GM12878 (cell line): Measurements from ENCODE around the gene CAMK2G. TPM values are rescaled to one million over a fixed set of nuclear protein-coding genes. Genes with fewer than 3 reads are reported as not detected.

Experiments used
- ATAC-seq: fragments of 200-7000 bp; cut with Tn5 transposase; 3 replicates; pipeline ENCODE4 v1.9.1; 2020; ENCODE audit warnings: mild to moderate bottlenecking, moderate library complexity
- BruUV-seq: library from RNA; stranded (reverse); fragments of 400-500 nt; replicated peaks from 2 replicates; lab custom pipeline; 2021; lab: Mats Ljungman, UMichigan
- CTCF ChIA-PET: fragments of 300-600 bp; sonication (Branson Sonifier 250); formaldehyde crosslinking; extraction: SDS; loops from one replicate; lab custom pipeline; 2021; ENCODE audit warnings: inconsistent platforms; lab: Yijun Ruan, JAX
- POLR2A ChIA-PET: fragments of 350-600 bp; formaldehyde crosslinking; extraction: SDS; loops from one replicate; lab custom pipeline; 2021; ENCODE audit warnings: inconsistent platforms; lab: Charles Lee
- RAD21 ChIA-PET: fragments of 300-600 bp; sonication (Branson Sonifier 250); formaldehyde crosslinking; loops from one replicate; lab custom pipeline; 2023; ENCODE audit warnings: antibody characterized with exemption; ENCODE audit not compliant: unreplicated experiment; lab: Charles Lee
- SMC1A ChIA-PET: fragments of 300-600 bp; sonication (Branson Sonifier 250); formaldehyde crosslinking; loops from one replicate; lab custom pipeline; 2023; ENCODE audit not compliant: unreplicated experiment, uncharacterized antibody; lab: Charles Lee
- DNase-seq: peaks from one replicate; pipeline ENCODE4 v3.0.0-alpha.2; 2011; ENCODE audit warnings: low read depth, low spot score
- FAIRE-seq: peaks from 3 replicates; lab custom pipeline; 2011; peaks lifted over from hg19 to GRCh38; lab: Jason Lieb, UNC
- H2AFZ ChIP-seq: 2 replicates; pipeline ENCODE4 v1.6.0; 2011; ENCODE audit warnings: low read depth, low read length, control low read depth; ENCODE audit not compliant: control insufficient read depth
- H3K27ac ChIP-seq: 2 replicates; pipeline ENCODE4 v1.5.1; 2011; ENCODE audit warnings: control low read depth; ENCODE audit not compliant: control insufficient read depth, insufficient read depth
- H3K27me3 ChIP-seq, 2 experiments: replicated peaks in 1 of 2; 2 replicates each; pipeline versions ENCODE4 v1.6.0 to v1.6.1; 2011; ENCODE audit warnings: low read length in 1 of 2; ENCODE audit not compliant: control insufficient read depth in 2 of 2, insufficient read depth in 2 of 2
- H3K36me3 ChIP-seq, 2 experiments: 2 replicates each; pipeline ENCODE4 v1.5.1; 2011; ENCODE audit warnings: low read length in 1 of 2; ENCODE audit not compliant: control insufficient read depth in 2 of 2, insufficient read depth in 2 of 2
- H3K4me1 ChIP-seq: 2 replicates; pipeline ENCODE4 v1.6.1; 2011; ENCODE audit warnings: mild to moderate bottlenecking, low read length, moderate library complexity, mixed read lengths; ENCODE audit not compliant: control insufficient read depth, insufficient read depth
- H3K4me2 ChIP-seq: 2 replicates; pipeline ENCODE4 v1.6.0; 2011; ENCODE audit warnings: control low read depth; ENCODE audit not compliant: control insufficient read depth, insufficient read depth
- H3K4me3 ChIP-seq: fragments of 200-600 bp; sonication (generic); 2 replicates; pipeline ENCODE4 v1.5.1; 2016
- H3K79me2 ChIP-seq: 2 replicates; pipeline ENCODE4 v1.6.0; 2011; ENCODE audit warnings: low read length; ENCODE audit not compliant: control insufficient read depth, insufficient read depth
- H3K9ac ChIP-seq: 2 replicates; pipeline ENCODE4 v1.8.0; 2011; ENCODE audit warnings: low read length, control low read depth, mixed read lengths; ENCODE audit not compliant: control insufficient read depth, insufficient read depth
- H3K9me3 ChIP-seq: replicated peaks from 3 replicates; pipeline ENCODE4 v1.5.1; 2011; ENCODE audit warnings: mild to moderate bottlenecking, low read length; ENCODE audit not compliant: control insufficient read depth, insufficient read depth
- H4K20me1 ChIP-seq: 2 replicates; pipeline ENCODE4 v1.6.0; 2011; ENCODE audit not compliant: control insufficient read depth, insufficient read depth
- BCL11A ChIP-seq: IDR thresholded peaks from 2 replicates; pipeline ENCODE4 v1.6.1; 2011; ENCODE audit warnings: low read depth, low read length
- CBX3 ChIP-seq: fragments of 200-600 bp; sonication (generic); IDR thresholded peaks from 2 replicates; pipeline ENCODE4 v1.6.1; 2016; ENCODE audit warnings: low read depth, borderline replicate concordance
- DPF2 ChIP-seq: fragments of 450-650 bp; IDR thresholded peaks from 2 replicates; pipeline ENCODE4 v1.6.1; 2017; ENCODE audit warnings: mild to moderate bottlenecking
- GATAD2B ChIP-seq: fragments of 450-650 bp; conservative IDR thresholded peaks from 2 replicates; pipeline ENCODE4 v1.6.1; 2017; ENCODE audit warnings: low read depth, mild to moderate bottlenecking, moderate library complexity
- MTA2 ChIP-seq: fragments of 450-650 bp; IDR thresholded peaks from 2 replicates; pipeline ENCODE4 v1.6.1; 2016; ENCODE audit warnings: low read depth, mild to moderate bottlenecking, moderate library complexity
- PAX8 ChIP-seq: fragments of 450-650 bp; IDR thresholded peaks from 2 replicates; pipeline ENCODE4 v1.6.1; 2017; ENCODE audit warnings: mild to moderate bottlenecking, moderate library complexity
- PML ChIP-seq: IDR thresholded peaks from 2 replicates; pipeline ENCODE4 v1.6.1; 2012; ENCODE audit warnings: low read length, inconsistent platforms
- RCOR1 ChIP-seq: conservative IDR thresholded peaks from 2 replicates; pipeline ENCODE4 v1.6.1; 2012; ENCODE audit warnings: low read depth, low read length, improper control_type of control experiment
- SIX5 ChIP-seq: IDR thresholded peaks from 2 replicates; pipeline ENCODE4 v1.6.1; 2011; ENCODE audit warnings: mild to moderate bottlenecking, low read depth, low read length, moderate library complexity; ENCODE audit not compliant: severe bottlenecking
- TAF1 ChIP-seq: IDR thresholded peaks from 2 replicates; pipeline ENCODE4 v1.6.1; 2011; ENCODE audit warnings: mild to moderate bottlenecking, low read depth, low read length, borderline replicate concordance
- WGBS: methylation state at CpG from one replicate; pipeline ENCODE4 v1.1.6; 2016; ENCODE audit warnings: low lambda C conversion rate; ENCODE audit not compliant: insufficient replicate concordance, insufficient coverage; ENCODE audit errors: missing lambda C conversion rate; 5-methylcytosine and 5-hydroxymethylcytosine counted together
- in situ Hi-C: fragments of 300-500 bp; cut with MboI; formaldehyde crosslinking; loops from 9 replicates; pipeline ENCODE4 v1.14.3; 2018; ENCODE audit warnings: mixed read lengths
- intact Hi-C: fragments of 100-400 bp; cut with micrococcal nuclease; formaldehyde crosslinking; loops from one replicate; pipeline ENCODE4 v1.14.2; 2022; ENCODE audit not compliant: unreplicated experiment
- polyA plus RNA-seq, 11 experiments: library from polyadenylated mRNA; depleted of rRNA in 4 of 11; unstranded in 6 of 11; stranded (reverse) in 5 of 11; fragments of >200 nt; fragmentation: Nextera tagmentation in 4 of 11; fragmentation: Illumina TruSeq in 1 of 11; extraction: Ambion mirVana in 4 of 11; extraction: Trizol in 1 of 11; gene quantifications; 1 replicate in 1 of 11; 2 replicates in 10 of 11; pipeline versions ENCODE4 v1.2.1 to v1.2.3, GENCODE V29; 2011 to 2016; ENCODE audit warnings: inconsistent platforms in 2 of 11, missing spikeins in 2 of 11, low read depth in 1 of 11
- total RNA-seq, 4 experiments: library from RNA; depleted of rRNA in 3 of 4; stranded (reverse); fragments of >200 nt in 3 of 4; fragmentation: Illumina TruSeq in 1 of 4; extraction: Trizol in 1 of 4; gene quantifications; 2 replicates each; pipeline versions ENCODE4 v1.2.1 to v1.2.3, GENCODE V29; 2013 to 2021
- TF ChIP-seq, protein P1 (sequence below): fragments of 450-650 bp; IDR thresholded peaks from 2 replicates; pipeline ENCODE4 v1.6.1; 2018; ENCODE audit warnings: mild to moderate bottlenecking, low read depth, moderate library complexity; ENCODE audit not compliant: partially characterized antibody
- TF ChIP-seq, protein P2 (sequence below): fragments of 450-650 bp; IDR thresholded peaks from 2 replicates; pipeline ENCODE4 v1.6.1; 2017; ENCODE audit warnings: borderline replicate concordance
- TF ChIP-seq, protein P3 (sequence below): IDR thresholded peaks from 2 replicates; pipeline ENCODE4 v1.6.1; 2011; ENCODE audit warnings: low read depth, low read length, improper control_type of control experiment, borderline replicate concordance
- TF ChIP-seq, protein P4 (sequence below): fragments of 450-650 bp; formaldehyde crosslinking; IDR thresholded peaks from 2 replicates; pipeline ENCODE4 v1.4.0; 2022; ENCODE audit warnings: mild to moderate bottlenecking, moderate library complexity

Gene CAMK2G
- total and polyA plus RNA-seq, 10 of the 15 experiments (the other 5 are each of a cell fraction or from before 2014, with no cell fraction given): 5.5 to 24.3 (median 16.9) TPM

DNA sequence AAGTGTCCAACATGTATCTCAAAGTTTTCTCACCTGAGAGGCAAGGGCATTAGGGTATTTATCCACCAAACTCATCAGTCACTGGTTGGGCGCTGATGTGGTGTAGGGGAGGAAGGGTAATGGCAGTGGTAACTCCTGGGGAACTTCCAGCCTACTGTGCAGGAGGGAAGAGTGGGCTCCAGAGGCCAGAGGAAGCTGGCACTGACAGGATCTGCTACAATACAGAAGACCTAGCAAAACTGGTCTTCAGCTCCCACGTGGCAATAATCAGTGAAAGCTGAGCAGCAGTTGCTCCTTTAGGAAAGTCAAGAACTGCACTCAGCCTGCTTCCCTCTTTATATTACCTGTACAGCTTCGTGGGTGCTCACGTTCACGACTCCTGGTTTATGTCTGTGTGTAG is 17.2 kb upstream of the CAMK2G start:
- WGBS: 62% methylated on average over 5 of the region's 5 CpGs
- no peak for FAIRE-seq
- intact Hi-C loops: no loop called here
- no peak for TF ChIP-seq BCL11A
- TF ChIP-seq CBX3: no peak
- TF ChIP-seq, protein P1, sequence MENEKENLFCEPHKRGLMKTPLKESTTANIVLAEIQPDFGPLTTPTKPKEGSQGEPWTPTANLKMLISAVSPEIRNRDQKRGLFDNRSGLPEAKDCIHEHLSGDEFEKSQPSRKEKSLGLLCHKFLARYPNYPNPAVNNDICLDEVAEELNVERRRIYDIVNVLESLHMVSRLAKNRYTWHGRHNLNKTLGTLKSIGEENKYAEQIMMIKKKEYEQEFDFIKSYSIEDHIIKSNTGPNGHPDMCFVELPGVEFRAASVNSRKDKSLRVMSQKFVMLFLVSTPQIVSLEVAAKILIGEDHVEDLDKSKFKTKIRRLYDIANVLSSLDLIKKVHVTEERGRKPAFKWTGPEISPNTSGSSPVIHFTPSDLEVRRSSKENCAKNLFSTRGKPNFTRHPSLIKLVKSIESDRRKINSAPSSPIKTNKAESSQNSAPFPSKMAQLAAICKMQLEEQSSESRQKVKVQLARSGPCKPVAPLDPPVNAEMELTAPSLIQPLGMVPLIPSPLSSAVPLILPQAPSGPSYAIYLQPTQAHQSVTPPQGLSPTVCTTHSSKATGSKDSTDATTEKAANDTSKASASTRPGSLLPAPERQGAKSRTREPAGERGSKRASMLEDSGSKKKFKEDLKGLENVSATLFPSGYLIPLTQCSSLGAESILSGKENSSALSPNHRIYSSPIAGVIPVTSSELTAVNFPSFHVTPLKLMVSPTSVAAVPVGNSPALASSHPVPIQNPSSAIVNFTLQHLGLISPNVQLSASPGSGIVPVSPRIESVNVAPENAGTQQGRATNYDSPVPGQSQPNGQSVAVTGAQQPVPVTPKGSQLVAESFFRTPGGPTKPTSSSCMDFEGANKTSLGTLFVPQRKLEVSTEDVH: no peak
- no peak for TF ChIP-seq MTA2
- TF ChIP-seq, protein P2, sequence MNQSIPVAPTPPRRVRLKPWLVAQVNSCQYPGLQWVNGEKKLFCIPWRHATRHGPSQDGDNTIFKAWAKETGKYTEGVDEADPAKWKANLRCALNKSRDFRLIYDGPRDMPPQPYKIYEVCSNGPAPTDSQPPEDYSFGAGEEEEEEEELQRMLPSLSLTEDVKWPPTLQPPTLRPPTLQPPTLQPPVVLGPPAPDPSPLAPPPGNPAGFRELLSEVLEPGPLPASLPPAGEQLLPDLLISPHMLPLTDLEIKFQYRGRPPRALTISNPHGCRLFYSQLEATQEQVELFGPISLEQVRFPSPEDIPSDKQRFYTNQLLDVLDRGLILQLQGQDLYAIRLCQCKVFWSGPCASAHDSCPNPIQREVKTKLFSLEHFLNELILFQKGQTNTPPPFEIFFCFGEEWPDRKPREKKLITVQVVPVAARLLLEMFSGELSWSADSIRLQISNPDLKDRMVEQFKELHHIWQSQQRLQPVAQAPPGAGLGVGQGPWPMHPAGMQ: no peak
- TF ChIP-seq TAF1: no peak
- no peak for TF ChIP-seq PML
- TF ChIP-seq PAX8: no peak
- no peak for TF ChIP-seq SIX5
- no peak for TF ChIP-seq GATAD2B
- TF ChIP-seq, protein P3, sequence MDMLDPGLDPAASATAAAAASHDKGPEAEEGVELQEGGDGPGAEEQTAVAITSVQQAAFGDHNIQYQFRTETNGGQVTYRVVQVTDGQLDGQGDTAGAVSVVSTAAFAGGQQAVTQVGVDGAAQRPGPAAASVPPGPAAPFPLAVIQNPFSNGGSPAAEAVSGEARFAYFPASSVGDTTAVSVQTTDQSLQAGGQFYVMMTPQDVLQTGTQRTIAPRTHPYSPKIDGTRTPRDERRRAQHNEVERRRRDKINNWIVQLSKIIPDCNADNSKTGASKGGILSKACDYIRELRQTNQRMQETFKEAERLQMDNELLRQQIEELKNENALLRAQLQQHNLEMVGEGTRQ: no peak
- TF ChIP-seq DPF2: no peak
- no peak for TF ChIP-seq RCOR1
- TF ChIP-seq, protein P4, sequence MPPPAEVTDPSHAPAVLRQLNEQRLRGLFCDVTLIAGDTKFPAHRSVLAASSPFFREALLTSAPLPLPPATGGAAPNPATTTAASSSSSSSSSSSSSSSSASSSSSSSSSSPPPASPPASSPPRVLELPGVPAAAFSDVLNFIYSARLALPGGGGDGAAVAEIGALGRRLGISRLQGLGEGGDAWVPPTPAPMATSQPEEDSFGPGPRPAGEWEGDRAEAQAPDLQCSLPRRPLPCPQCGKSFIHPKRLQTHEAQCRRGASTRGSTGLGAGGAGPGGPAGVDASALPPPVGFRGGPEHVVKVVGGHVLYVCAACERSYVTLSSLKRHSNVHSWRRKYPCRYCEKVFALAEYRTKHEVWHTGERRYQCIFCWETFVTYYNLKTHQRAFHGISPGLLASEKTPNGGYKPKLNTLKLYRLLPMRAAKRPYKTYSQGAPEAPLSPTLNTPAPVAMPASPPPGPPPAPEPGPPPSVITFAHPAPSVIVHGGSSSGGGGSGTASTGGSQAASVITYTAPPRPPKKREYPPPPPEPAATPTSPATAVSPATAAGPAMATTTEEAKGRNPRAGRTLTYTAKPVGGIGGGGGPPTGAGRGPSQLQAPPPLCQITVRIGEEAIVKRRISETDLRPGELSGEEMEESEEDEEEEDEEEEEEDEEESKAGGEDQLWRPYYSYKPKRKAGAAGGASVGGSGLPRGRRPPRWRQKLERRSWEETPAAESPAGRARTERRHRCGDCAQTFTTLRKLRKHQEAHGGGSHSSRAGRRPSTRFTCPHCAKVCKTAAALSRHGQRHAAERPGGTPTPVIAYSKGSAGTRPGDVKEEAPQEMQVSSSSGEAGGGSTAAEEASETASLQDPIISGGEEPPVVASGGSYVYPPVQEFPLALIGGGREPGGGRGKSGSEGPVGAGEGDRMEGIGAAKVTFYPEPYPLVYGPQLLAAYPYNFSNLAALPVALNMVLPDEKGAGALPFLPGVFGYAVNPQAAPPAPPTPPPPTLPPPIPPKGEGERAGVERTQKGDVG (CRISPR knock-in tag): no peak

More for the DNA sequence above, 17.2 kb upstream of the CAMK2G start:
- Histone ChIP-seq H3K27ac (no peak overlapping the region), H3K27me3 (no peaks in the 10 kb centered on the region), H3K4me1 (peaks cover 6% of the 10 kb centered on the region), H3K9ac (no peak overlapping the region), H3K9me3 (no peaks in the 10 kb centered on the region), H3K4me2 (no peak overlapping the region), H4K20me1 (no peaks in the 10 kb centered on the region), H3K4me3 (no peak overlapping the region), H3K36me3 (no peaks in the 10 kb centered on the region), H2AFZ (no peak overlapping the region), H3K79me2 (no peaks in the 10 kb centered on the region)
- RAD21 ChIA-PET: interaction anchor here (0.5 to 21.4 kb wide), 11 partner anchors 9 to 1502 kb away, joined by 3 to 616 read pairs (median 3); no protein-coding TSS in a partner anchor
- BruUV-seq: no TSS peak
- in situ Hi-C loops: loop anchor here (5.0 to 25.0 kb wide), 2 partner anchors 46 to 196 kb away; no protein-coding TSS in a partner anchor
- SMC1A ChIA-PET: interaction anchor here (0.8 to 27.4 kb wide), 9 partner anchors 8 to 212 kb away, joined by 3 to 1048 read pairs (median 47); partner anchors contain the start of gene PLAU
- POLR2A ChIA-PET: interaction anchor here (0.6 to 6.9 kb wide), 4 partner anchors 43 to 173 kb away, joined by 3 to 32 read pairs (median 4); no protein-coding TSS in a partner anchor
- no peak for ATAC-seq
- DNase-seq: no peak
- CTCF ChIA-PET: interaction anchor here (0.9 to 19.8 kb wide), 9 partner anchors 8 to 211 kb away, joined by 3 to 930 read pairs (median 27); partner anchors contain the start of gene PLAU
